ENCODE measurements around the gene SIAH3.

The SIAH3 gene

GRCh38 chr13:45863709-45864590, 12.4 kb upstream of the SIAH3 start:
- FAIRE-seq (no peak), DNase-seq (ENCODE audit: low spot score) (no peak)

DNA sequence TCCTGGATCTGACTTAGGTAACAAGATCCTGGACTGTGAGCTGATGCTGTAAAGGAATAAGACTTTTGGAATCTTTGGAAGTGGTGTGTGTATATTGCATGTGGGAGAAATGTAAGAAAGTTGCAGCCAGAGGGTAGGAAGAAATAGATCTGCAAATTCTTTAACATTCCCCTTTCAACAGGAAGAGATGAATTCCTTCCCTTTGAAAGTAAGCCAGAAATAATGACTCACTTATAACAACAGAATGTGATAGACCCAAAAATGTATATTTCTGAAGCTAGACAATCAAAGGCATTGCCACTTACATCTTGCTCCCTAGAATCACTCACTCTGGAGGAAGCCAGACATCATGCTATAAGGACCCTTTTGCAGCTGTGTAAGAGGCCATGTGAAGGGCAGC, 9.8 kb upstream of the SIAH3 start:
- DNase-seq (ENCODE audit: low spot score): no peak
- FAIRE-seq: no peak

DNA sequence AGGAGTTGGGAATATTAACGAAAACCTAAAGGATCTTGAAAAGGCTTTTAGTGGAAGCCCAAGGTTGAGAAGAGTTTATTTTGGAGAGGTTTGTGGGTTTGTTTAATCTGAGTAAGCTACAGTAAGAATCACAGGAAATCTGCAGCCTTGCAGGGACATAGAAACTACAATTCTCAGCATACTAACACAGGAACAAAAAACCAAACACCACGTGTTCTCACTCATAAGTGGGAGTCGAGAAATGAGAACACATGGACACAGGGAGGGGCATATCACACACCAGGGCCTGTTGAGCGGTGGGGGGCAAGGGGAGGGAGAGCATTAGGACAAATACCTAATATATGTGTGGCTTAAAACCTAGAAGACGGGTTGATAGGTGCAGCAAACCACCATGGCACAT, 8.7 kb upstream of the SIAH3 start:
- FAIRE-seq (no peak), DNase-seq (ENCODE audit: low spot score) (no peak)

GRCh38 chr13:45859705-45860104, 8.2 kb upstream of the SIAH3 start:
- DNase-seq (ENCODE audit: low spot score): no peak
- no peak for FAIRE-seq

- no peak for DNase-seq (ENCODE audit: low spot score)
- FAIRE-seq: no peak
These were observed 941 bp upstream of the SIAH3 start for GRCh38 chr13:45852494-45852893.

DNA sequence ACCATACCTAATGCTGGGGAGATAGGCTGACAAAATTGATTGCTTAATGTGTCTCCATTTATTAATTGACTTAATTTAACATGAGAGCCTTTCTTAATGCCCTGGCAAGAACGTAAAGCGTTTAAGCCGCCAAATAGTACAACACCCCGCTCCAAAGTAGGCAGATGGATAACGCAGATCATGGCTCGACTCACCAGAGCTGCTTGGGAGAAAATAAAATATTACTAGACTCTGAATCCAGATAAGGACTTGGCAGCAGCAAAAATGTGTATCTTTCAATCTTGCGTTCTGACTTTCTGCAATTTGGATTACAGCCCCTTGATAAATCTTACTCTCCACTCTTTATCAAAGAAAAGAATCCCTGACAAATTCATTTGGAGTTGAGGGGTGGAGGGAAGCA, 403 bp upstream of the SIAH3 start:
- DNase-seq (ENCODE audit: low spot score) (no peak), FAIRE-seq (no peak)

DNA sequence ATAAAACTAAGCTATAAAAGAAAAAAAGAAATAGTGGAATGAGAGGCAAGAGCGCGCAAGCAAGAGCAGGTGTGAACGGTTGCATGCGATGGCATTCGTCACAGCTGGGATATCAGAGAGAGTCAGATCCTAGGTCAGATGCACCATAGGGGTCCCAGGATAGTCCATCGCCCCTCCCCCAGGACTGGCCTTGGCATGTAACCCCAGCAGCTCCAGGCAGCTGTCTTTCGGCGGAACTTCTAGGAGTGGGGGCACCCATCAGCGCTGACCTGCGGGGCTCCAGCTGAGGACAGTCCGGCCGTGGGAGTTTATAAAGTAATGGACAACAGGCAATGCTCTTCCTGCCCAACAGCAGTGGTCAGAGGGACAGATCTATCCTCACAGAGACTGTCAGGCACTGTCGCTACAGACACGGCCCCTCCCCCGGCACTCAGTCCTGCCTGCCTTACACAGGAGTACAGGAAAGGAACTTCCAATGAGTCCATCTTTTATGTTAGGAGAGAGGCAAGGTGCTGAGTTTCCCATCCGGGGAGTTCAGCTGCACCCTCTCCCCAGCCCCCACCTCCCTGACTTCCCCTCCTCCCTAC, 1.4 kb downstream of the SIAH3 start:
- FAIRE-seq (no peak), DNase-seq (ENCODE audit: low spot score) (no peak)

GRCh38 chr13:45849408-45849807, 2.1 kb downstream of the SIAH3 start:
- FAIRE-seq (no peak), DNase-seq (ENCODE audit: low spot score) (no peak)

- DNase-seq (ENCODE audit: low spot score): peak; percentile 28
- FAIRE-seq: peak; percentile 16
These were observed 3.9 kb downstream of the SIAH3 start for GRCh38 chr13:45847554-45848224.

- no peak for DNase-seq (ENCODE audit: low spot score)
- no peak for FAIRE-seq
These were observed 4.9 kb downstream of the SIAH3 start for GRCh38 chr13:45846681-45847080.

DNA sequence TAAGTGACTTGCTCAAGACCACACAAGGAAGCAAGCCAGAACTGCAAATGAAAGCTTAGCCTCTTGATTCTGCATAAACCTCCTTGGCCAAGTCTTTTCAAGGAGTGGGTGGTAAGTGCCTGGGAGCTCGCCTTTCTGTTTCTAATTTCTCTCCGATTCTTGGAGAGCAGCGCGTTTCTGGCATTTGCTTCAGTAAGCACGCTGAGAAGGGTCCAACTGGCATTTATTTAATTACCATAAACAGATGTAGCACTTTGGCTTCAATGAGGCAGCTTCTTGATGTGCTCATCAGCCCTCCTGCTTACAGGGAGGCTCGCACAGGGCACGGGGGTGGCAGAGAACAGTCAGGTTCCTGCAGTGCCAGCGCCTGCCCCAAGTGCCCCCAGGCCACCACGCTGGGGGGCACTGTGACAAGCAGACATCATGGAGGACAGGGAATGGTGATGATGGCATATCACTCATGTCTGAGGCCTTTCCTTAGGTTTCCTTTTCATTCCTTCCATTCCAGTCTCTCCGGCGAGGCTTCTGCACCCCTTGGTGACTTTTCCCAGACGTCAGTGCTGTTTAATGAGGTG, 13.3 kb downstream of the SIAH3 start:
- DNase-seq (ENCODE audit: low spot score) (no peak), FAIRE-seq (no peak)

DNA sequence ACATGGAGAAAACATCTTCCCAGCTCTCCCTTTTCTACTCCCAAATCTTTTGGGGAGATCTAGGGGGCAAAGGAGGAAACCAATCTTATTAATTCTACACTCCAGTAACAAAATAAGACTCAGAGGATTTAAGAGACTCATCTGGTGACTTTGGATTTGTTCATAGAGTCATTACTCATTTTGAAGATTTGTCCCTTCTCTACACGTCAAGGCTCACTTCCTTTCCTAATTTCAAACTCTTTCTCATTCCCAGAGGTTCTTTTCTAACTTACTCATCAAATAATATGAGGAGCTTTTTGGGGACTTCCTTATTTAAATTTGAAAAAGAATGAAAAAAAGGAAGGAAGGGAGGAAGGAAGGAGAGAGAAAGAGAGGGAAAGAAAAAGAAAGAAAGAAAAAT, 14.4 kb downstream of the SIAH3 start:
- no peak for FAIRE-seq
- DNase-seq (ENCODE audit: low spot score): no peak

- FAIRE-seq (no peak), DNase-seq (ENCODE audit: low spot score) (no peak)
These were observed 17.1 kb downstream of the SIAH3 start for GRCh38 chr13:45834411-45834994.

DNA sequence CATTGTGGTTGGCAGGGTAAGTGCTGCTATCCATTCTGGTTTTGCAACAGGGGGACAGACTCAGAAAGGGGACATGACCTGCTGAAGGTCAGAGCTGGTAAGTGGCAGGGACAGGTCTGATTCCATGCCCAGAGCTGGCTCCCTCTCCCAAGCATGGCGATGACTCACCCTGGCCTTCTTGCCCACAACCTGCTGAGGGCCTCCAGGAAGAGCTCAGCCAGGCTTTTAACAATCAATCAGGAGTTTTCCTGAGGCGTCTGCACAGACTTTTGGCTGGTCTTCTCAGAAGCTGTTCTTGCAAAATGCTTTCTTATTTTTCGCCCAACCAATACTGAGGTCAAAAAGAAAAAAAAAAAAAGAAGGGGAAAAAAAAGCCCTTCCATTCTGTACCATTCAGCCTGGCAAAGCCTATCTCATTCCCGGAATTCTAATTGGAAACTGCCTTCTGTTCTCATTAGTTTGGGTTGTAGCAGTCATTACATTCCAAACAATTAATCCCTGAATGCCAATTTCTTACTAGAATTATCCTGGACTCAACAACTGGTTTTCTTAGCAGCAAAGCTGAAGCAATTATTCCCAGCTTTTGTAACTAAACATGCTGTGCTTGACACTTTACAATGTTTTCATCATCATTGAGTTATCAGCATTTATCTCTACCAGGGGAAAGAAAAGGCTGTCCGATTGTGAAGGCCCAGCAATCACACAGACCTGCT, 17.7 kb downstream of the SIAH3 start:
- DNase-seq (ENCODE audit: low spot score) (peak; percentile 38), FAIRE-seq (peak; percentile 72)

- FAIRE-seq: no peak
- no peak for DNase-seq (ENCODE audit: low spot score)
These were observed 18.3 kb downstream of the SIAH3 start for GRCh38 chr13:45833242-45833641.

DNA sequence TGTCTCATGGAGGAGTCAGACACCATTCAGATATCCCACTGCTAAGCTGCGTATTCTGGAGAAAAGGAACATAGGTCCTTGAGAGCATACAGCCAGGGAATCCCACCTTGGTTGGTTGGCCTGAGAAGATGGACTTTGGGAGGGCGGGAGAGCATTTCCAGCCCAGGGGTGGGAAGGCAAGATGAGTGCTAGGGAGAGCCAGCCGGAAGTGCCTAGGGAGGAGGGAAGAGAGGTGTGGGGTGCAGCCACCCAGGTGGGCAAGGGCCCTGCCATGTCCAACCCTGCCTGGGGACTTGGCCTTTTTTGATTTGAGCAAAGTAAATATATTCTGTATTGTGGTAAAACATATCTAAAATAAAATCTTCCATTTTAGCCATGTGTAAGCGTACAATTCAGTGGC, 19.7 kb downstream of the SIAH3 start:
- DNase-seq (ENCODE audit: low spot score): no peak
- FAIRE-seq: no peak

- FAIRE-seq (no peak), DNase-seq (ENCODE audit: low spot score) (no peak)
These were observed 21.4 kb downstream of the SIAH3 start for GRCh38 chr13:45830121-45830520.

DNA sequence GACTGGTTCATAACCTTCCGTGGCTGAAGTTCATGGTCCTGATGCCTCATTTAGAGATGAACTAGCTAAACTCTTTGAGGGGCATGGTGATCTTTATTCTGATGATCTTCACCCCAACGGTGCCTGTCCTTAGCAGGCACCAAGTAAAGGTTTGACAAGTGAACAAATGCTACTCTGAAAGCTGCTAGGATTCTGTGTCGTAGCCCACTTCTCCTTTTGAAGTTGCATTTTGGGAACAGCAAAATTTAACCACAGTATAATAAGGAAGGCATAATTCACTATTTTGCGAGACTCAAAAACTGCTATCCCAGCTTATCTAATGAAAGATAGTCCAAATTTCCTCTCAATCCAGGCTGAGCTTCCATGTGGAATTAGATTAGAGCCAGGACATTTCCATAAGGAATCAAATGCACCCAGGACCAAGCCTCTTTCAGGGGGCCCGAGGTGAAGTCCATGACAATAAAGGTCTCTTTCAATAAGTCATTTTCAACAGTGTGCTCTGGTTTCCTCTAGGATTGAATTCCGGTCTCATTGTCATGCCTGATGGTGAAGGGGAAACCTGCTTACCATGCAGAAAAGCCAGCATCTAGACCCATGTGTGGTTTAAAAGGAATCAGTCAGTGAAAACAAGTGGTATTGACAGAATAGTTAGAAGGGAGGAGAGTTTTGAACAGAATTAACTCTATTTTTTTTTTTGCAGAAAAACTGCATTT, 23.1 kb downstream of the SIAH3 start:
- DNase-seq (ENCODE audit: low spot score): no peak
- FAIRE-seq: no peak

DNA sequence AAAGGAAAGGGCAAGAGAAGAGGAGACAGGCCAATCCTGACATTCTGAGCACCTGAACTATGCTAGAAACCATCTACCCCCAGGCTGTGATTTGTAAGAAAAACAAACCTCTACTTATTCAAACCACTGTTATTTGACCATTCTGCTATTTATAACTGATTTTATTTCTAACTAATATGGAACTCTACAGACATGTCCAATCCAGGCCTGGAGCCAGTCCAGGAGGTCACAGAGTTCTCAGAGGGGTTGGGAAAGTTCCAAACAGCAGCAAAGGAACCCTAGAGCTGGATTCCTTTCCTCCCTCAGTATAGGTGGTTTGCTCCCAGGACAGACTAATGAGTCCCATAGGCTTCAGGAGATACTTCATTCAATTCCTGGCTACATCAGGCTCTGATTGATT, 24.2 kb downstream of the SIAH3 start:
- FAIRE-seq: no peak
- no peak for DNase-seq (ENCODE audit: low spot score)

DNA sequence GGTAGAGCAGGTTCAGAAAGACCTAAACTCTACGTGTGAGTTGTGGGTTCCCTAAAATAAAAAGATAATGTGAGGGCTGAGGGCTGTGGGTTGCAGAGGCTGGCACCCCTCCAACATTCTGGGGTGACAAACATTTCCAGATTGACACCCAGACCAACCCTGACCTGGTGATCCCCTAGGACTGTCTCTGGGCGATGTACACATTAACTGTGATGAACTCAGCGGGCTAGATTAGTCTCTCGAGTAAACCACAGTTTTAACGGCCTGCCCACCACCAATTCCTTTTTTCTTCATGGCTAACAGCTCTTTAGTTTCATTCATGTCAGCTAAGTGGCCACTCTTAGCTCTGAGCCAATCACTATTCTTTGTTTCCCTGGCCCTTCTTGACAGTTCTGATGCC, 24.8 kb downstream of the SIAH3 start:
- FAIRE-seq (no peak), DNase-seq (ENCODE audit: low spot score) (no peak)

DNA sequence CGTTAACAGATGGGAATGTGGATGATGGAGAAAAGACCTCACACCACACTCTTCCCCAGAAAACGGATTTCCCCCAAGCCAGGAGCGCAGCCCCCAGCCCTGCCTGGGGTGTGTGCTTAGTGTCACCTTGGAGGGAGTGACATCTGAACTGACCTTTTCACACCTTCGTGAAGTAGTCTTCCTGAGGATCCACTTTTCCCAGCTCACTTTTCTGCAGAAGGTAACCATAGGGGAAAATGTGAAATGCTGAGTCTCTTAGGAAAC, 26.2 kb downstream of the SIAH3 start:
- DNase-seq (ENCODE audit: low spot score) (no peak), FAIRE-seq (no peak)
